Measurements from ENCODE around the gene COL20A1.
"Not testable (repeated sequence)": the region's sequence is repeated elsewhere in the genome, so short reads cannot be mapped to it uniquely, and the experiment has no call there.

The COL20A1 gene

DNA sequence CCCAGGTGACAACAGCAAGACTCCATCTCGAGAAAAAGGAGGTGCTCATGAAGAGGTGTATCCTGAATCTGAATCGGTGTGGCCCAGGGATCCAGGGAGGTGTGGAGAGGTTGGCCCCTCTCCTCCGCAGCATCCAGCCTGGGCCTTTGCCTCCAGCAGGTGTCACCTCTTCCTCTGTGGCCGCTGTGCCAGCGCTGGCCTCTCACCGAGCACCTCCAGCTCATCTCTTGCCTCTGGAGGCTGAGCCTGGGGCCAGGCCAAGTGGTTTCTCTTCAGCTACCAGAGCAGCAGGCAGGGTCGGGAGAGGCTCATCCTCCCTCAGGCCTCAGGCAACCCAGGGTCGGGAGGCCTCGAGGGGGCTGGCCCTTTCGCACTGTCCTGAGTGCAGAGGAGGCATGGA, 1.2 kb upstream of the COL20A1 start:
- DNase-seq: no peak

DNA sequence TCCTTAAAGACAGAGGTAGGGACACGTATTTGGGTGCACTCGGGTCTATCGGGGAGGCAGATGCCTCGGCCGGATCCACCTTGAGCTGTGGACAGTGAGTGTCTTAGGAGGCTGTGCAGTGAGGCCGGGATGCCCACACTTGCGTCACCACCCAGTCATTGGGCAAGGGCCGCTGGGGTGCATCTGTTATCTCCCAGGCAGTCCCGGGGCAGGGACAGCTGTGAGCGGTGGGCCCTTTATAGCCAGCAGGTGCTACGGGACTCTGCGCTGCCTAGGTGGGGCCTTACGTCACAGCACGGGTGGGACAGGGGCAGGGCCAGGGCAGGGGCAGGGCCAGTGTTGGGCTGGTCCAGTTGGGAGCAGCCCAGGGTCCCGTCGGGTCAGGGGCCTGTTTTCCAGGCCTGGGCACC, 689 bp upstream of the COL20A1 start:
- DNase-seq: no peak

DNA sequence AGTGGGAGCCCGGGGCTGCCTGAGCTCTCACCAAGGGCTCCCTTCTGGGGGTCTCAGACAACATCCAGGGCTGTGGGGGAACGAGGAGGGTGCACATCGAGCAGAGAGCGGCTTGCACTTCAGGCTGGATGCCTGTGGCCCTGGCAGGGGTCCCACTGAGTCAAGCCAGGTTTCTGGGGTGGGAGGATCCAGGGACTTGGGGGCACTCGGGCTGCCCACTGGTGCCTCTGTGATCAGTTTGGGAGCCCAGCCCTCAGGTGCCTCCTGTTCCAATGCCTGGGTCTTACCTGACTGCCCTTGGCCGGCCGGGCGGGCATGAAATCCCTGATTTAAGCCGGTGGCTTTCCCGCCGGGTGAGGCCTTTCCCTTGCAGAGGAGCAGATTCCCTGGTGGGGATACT, 470 bp downstream of the COL20A1 start:
- DNase-seq: no peak

DNA sequence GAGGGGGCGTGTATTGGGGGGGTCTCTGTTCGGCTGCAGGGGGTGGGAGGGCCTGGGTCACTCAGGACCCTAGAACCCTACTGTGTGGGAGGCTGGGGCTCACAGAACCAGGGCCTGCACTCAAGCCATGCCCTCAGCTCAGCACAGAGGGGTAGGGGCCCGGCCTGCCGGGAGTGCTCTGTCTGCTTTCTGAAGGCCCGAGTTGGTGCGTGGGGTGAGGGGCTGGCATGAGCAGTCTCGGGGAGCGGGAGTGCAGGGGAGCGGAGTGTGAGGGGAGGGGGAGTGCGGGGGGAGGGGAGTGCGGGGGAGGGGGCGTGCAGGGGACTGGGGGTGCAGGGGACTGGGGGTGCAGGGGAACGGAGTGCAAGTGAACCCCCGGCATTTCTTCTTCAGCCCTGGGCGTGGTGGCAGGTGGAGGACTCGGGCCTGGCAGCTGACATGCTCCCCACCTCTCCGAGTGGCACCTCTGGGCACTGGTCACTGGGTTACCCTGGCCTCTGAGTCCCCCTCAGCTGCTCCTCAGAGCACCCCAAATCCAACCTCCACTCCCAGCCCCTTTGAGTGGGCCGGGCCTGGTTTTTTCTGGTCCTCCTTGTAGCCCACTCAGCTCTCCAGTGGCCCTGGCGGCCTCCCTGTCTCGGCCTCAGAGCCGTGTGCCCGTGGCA, 1.0 kb downstream of the COL20A1 start:
- no peak for DNase-seq

DNA sequence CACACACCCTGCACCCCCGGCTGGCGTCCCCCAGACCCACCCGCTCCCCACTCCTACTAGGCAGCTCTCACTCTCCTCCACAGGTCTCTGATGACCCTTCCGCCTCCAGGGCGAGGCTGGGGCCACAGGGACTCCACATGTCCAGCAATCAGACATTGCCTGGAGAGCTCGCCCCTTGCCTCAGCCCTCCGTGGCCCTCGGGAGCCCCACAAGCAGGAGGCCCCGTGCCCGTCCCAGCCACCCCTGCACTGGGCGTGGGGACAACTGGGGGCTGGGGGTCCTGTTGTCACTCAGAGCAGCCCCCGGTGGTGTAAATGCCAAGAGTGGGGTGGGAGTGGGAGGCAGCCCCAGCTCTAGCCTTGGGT, 1.5 kb downstream of the COL20A1 start:
- no peak for DNase-seq

DNA sequence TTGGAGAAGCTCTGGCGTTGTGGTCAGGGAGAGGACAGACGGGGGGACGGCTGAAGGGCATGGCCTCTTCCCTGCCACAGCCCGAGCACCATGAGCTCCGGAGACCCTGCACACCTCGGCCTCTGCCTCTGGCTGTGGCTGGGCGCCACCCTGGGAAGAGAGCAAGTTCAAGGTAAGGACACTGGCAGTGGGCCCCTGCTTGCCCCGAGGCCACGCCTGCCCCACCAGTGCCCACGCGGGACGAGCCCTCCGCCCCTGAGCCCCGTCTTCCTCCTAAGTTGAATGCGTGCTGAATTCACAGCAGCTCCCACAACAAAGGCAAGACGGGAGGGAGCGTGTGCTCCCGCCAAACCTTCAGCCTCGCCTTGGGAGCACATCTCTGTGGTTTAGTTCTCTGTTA, 2.0 kb downstream of the COL20A1 start:
- DNase-seq: no peak

DNA sequence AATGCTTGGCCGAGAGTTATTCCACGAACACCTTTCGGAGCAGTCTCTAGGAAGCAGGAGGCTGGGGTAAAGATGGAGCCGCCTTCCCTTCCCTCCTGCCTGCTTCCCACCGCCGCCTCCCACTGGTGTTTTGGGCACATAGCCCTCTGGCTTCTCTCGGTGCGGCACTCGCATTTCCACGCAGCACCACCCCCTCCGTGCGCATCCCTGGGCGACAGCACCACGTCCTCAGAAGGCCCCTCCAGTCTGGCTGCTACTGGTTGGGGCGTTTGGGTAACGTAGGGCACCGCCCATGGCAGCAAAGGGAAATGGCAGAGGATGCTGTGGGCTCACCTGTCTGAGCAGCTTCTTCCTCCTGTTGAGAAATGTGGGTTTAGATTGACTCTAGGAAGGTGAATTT, 2.4 kb downstream of the COL20A1 start:
- DNase-seq: no peak

DNA sequence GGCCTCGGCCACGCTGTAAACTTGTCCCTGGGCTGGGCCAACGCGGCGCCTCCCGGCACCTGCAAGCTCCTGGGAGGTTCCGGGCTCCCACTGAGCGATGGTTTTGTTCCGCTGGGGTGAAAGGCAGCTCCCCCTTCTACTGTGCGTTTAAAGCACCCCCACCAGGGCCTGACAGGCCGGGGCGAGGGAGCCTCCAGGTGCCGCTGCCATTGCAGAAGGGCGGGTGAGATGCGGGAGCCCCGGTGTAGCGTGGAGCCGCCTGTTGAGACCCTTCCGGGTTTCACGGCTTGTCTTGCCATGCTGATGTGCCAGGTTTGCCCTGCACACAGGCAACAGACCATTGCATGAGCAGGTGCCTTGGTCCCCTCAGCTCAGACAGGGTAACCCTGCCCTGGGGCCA, 2.9 kb downstream of the COL20A1 start:
- no peak for DNase-seq

DNA sequence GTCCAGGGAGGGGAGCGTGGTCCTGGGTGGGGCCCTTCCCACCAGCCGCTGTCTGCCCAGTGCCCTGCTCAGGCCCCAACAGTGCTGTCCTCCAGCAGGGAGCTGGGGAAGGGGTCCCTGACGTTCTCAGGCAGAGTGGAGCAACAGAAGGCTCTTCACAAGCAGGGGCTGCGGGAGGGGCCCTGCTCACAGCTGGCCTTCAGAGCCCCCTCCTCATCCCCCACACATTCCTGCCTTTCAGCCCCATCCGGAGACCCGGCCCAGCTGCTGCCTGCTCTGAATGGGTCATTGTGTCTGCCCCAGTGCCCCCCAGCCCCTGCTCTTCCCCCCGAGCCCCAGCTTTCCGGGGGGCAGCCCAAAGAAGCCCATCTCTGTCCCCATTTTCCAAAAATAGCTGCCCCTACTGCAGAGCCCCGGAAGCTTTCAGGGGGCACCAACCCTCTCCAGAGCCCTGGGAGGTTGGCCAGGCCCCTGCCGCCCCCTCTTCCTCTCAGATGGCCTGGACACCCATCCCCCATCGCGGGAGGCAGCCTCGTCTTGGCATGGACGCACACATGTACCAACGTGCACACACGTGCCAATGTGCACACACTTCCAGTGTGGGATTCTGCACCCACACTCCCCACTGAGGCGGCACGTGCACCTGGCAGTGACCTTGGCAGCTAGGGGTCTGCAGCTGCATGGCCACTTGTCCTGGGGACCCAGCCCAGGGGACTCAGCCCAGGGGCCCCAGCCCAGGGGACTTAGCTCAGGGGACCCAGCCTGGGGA, 3.7 kb downstream of the COL20A1 start:
- no peak for DNase-seq

DNA sequence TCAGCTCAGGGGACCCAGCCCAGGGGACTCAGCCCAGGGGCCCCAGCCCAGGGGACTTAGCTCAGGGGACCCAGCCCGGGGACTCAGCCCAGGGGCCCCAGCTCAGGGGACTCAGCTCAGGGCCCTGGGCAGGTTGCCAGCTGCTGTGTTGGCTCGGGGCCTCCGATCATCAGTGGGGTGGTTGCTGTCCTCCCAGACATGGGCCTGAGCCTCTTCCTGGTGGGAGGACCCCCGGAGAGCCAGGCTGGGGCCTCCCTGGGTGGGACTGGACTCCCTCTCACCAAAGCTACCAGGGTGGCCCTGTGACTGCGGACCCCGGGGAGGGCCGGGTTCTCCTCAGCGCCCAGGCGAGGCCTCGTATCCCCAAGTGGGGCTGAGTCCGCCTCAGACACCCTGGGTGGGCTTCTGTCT, 4.4 kb downstream of the COL20A1 start:
- no peak for DNase-seq

DNA sequence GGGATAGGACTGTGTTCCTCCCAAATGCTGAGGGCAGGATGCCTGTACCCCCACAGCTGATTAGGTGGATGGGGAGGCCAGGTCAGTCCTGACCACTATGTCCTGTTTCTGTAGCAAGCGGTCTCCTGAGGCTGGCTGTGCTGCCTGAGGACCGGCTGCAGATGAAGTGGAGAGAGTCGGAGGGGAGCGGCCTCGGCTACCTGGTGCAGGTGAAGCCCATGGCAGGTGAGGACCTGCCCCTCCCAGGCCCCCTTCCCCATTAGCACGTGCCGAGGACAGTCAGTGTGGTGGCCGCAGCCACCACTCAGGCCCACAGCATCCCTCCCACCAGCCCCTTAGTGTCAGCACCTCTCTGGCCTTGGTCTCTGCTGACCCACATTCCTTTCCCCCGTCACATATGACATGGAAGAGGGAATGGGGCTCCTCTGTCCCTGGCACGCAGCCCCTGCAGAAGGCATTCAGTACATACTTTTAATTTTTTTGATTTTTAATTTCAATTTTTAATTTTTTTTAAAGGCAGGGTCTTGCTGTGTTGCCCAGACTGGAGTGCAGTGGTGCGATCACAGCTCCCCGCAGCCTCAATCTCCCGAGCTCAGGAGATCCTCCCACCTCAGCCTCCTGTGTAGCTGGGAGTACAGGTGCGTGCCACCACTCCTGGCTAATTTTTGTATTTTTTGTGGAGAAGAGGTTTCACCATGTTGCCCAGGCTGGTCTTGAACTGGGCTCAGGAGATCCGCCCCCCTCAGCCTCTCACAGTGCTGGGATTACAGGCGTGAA, 5.0 kb downstream of the COL20A1 start:
- DNase-seq: no peak

DNA sequence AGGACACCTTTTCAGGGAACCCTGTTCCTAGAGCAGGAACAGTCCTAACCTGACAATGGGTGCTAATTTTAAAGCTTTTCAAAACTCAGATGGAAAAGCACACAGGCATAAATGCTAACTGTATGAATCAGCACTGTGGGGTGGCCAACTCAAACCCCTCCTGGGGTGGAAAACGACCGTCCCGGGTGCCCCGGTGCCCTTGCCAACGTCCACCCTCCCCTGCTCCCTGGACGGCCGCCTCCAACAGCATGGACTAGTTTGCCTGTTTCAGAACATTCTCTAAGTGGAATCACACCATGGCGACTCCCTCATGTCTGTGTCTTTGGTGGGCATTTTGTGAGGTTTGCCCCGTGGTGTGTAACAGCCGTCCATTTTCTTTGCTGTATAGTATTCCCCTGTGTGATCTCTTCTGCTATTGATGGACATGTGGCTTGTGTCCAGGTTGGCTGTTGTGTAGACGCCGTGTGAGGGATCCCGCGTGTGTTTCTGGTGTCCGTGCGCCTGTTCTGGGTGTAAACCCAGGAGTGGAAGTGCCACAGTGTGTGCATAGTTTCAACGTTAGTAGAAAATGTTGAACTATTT, 5.8 kb downstream of the COL20A1 start:
- no peak for DNase-seq

DNA sequence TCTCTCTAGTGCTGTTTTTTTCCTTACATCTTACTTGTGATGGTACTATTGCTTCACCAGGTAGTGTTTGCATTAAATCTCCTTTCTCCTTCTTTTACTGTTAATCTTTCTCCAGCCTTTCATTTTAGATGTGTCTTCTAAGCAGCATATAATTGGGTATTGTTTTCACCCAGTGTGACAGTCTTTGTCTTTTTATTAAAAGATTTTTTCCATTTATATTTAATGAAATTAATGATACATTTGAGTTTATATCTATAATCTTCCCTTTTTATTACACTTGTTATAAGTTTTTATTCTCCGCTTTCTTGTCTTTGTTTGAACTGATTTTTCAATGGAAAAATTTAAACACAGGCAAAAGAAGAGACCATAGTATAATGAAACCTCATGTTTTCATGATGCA, 8.7 kb downstream of the COL20A1 start:
- DNase-seq: no peak

DNA sequence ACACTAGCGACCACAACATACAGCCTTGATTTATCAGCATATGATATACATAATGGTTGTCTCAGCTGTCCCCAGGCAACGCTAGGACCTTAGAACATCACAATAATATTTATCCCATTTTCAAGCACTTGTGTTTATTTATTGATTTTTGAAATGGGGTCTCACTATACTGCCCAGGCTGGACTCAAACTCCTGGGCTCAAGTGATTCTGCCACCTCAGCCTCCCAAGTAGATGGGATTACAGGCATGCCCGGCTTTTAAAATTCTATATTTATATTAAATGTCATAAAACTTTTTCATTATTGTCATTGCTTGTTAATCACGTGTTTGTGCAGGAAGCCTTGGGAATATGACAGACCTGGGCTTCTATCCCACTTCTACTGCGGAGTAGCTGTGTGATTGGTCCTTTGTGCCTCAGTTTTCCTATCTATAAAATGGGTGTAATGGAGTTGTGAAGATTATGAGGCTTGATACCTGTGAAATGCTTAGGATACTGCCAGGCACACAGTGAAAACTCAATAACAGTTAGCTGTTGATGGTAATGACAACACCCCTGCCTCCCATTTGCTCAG, 10.2 kb downstream of the COL20A1 start:
- DNase-seq: no peak

DNA sequence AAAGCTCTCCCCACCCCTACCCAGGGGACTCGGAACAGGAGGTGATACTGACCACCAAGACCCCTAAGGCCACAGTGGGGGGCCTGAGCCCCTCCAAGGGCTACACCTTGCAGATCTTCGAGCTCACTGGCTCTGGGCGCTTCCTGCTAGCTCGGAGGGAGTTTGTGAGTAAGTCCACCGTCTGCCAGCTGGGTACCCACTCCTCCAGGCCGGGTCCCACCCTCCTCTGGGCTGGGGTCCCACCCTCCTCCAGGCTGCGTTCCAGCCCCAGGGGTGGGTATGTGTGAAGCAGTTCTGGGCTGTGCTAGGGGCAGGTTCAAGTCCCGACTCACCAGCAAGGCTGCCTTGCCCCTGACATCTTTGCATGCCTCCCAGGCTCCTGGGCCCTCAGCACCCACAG, 12.4 kb downstream of the COL20A1 start:
- no peak for DNase-seq

DNA sequence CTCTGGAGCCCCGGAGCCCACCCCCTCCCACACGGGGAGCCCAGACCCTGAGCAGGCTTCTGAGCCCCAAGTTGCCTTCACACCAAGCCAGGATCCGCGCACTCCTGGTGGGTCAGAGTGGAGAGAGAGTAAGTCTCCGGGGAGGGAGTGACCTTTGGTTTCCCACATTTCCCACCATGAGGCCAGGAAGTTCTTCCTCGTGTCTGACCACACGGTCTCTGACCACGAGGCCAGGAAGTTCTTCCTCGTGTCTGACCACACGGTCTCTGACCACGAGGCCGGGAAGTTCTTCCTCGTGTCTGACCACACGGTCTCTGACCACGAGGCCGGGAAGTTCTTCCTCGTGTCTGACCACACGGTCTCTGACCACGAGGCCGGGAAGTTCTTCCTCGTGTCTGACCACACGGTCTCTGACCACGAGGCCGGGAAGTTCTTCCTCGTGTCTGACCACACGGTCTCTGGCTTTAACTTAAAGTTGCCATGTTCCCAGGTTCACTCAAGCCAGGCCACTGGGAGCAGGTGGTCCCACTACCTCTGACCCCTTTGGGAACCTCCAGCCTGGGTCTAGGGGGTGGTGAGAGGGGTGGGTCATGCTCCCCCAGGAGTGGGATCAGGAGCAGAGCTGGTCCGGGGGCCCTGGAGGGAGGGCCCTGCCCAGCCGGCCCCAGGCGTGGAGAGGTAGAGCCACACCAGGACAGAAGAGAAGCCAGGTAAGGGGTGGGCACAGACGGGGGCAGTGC, 13.1 kb downstream of the COL20A1 start:
- not testable (repeated sequence) for DNase-seq

DNA sequence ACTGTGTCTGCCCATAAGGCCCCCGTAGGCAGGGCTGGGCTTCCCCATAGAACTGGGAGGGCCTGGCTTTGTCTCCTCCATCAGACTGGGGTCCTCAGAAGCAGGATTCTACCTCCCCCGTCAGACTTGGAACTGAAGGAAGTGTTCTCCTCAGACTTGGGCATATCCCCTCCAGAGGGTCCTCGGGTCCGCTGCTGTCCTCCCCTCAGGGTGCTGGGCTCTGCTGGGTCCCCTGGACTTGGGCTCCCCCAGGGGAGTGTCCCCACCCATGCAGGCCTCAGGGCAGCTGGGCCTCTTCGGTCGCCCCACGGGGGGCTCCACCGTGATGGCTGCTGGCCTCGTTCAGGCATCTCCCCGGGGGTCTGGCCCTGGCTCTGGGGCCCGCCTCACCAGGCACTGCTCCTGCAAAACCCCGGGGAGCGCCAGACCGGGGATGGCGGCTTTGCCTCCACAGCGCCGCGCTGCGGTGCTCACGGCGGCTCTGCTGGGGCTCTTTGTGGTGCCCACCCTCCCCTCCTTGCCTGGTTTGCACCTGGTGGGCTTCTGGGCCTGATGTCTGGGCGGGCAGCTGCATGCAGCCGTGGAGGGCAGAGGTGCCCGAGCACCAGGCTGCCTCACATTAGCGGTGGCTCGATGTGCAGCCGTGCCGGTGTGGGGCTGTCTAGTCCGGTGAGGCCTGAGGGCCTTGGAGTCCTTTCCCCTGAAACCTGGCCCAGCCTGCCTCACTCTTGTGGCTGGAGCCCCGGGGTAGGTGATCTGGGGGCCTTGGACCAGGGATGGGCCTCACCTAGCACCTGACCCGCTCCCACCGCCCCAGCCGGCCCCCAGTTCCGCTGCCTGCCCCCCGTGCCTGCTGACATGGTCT, 13.9 kb downstream of the COL20A1 start:
- DNase-seq: no peak

DNA sequence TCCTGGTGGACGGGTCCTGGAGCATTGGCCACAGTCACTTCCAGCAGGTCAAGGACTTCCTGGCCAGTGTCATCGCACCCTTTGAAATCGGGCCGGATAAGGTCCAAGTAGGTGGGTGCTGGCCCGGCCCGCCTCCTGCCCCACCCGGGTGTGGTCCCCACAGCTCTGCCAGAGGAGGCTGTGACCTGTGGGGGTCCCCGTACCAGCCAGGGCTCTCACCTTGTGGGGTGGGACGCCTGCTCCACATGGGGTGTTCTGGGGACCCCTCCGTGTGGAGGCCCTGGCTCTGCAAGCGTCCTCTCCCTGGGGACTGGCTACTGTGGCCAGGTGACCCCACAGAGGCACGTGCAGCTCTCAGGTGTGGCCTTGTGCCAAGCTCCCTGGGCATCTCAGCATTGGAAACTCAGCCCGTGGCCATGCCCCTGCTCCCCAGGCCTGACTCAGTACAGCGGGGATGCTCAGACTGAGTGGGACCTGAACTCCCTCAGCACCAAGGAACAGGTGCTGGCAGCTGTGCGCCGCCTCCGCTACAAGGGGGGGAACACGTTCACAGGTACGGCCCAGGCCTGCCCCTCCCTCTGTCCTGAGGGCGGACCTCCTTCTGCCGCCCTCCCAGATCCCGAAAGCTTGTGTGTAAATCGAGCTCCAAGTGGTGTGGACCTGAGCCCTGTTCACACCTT, 14.7 kb downstream of the COL20A1 start:
- no peak for DNase-seq

DNA sequence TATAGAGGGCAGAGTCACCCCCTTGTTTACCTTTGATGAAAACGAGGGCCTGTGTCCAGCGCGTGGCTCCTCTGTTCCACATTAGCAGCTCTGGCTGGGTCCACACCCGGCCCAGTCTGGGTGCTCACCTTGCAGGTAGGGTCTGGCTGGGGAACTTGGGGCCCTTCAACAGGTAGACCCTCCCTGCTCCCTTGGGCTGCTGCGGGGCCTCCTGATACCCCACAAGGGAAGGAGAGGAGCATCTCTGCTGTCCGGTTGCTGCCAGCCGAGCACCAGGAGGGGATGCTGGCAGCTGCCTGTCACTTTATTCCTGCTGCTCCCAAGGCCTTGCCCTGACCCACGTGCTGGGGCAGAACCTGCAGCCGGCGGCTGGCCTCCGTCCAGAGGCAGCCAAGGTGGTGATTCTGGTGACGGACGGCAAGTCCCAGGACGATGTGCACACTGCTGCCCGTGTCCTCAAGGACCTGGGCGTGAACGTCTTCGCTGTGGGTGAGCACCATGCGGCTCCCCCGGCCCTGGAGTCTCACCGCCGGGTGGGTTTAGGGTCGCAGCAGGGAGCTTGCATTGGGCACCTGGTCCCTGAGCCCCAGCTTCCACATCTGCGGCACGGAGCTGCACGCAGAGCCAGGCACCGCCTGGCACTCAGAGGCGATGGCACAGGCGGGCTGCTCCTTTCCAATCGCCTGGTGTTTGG, 15.4 kb downstream of the COL20A1 start:
- no peak for DNase-seq
